Keratinocyte (primary cell): ENCODE results near the gene DDX4. TPM values are rescaled to one million over a fixed set of nuclear protein-coding genes. Genes with fewer than 3 reads are reported as not detected.

Experiments used
- DNase-seq: peaks from one replicate; pipeline ENCODE4 v3.0.0-alpha.2; 2011; ENCODE audit warnings: low read depth, missing footprints, low spot score
- FAIRE-seq: peaks from 2 replicates; lab custom pipeline; 2011; peaks lifted over from hg19 to GRCh38; lab: Jason Lieb, UNC
- H2AFZ ChIP-seq: 2 replicates; pipeline ENCODE4 v1.6.0; 2012; ENCODE audit warnings: low read length, control low read depth, inconsistent platforms; ENCODE audit not compliant: control insufficient read depth
- H3K27ac ChIP-seq: 2 replicates; pipeline ENCODE4 v1.5.1; 2011; ENCODE audit warnings: low read length; ENCODE audit not compliant: control insufficient read depth, insufficient read depth
- H3K27me3 ChIP-seq: 3 replicates; pipeline ENCODE4 v1.6.0; 2011; ENCODE audit warnings: low read length; ENCODE audit not compliant: control insufficient read depth, insufficient read depth; ENCODE audit errors: extremely low read depth
- H3K36me3 ChIP-seq, 2 experiments: 2 replicates in 1 of 2; 3 replicates in 1 of 2; pipeline ENCODE4 v1.5.1; 2011; ENCODE audit warnings: low read length in 2 of 2, mild to moderate bottlenecking in 1 of 2; ENCODE audit not compliant: control insufficient read depth in 2 of 2, insufficient read depth in 2 of 2; ENCODE audit errors: extremely low read depth in 1 of 2
- H3K4me1 ChIP-seq: 3 replicates; pipeline ENCODE4 v1.5.1; 2011; ENCODE audit warnings: low read length; ENCODE audit not compliant: control insufficient read depth, insufficient read depth; ENCODE audit errors: extremely low read depth
- H3K4me2 ChIP-seq: 3 replicates; pipeline ENCODE4 v1.6.0; 2011; ENCODE audit warnings: low read depth, low read length; ENCODE audit not compliant: control insufficient read depth, insufficient read depth; ENCODE audit errors: extremely low read depth
- H3K4me3 ChIP-seq, 3 experiments: fragments of 200-600 bp in 1 of 3; sonication (generic) in 1 of 3; 2 replicates in 2 of 3; 3 replicates in 1 of 3; pipeline ENCODE4 v1.5.1; 2011 to 2016; ENCODE audit warnings: low read length in 3 of 3, mild to moderate bottlenecking in 3 of 3, control low read depth in 2 of 3, inconsistent platforms in 1 of 3, low read depth in 1 of 3, mixed read lengths in 1 of 3, mixed run types in 1 of 3, moderate library complexity in 1 of 3; ENCODE audit not compliant: control insufficient read depth in 2 of 3, insufficient read depth in 2 of 3; ENCODE audit errors: extremely low read depth in 1 of 3
- H3K79me2 ChIP-seq: 2 replicates; pipeline ENCODE4 v1.6.0; 2012; ENCODE audit warnings: low read length; ENCODE audit not compliant: control insufficient read depth, insufficient read depth
- H3K9ac ChIP-seq: 3 replicates; pipeline ENCODE4 v1.6.0; 2011; ENCODE audit warnings: low read length; ENCODE audit not compliant: control insufficient read depth, insufficient read depth; ENCODE audit errors: extremely low read depth
- H3K9me1 ChIP-seq: 3 replicates; pipeline ENCODE4 v1.6.0; 2011; ENCODE audit warnings: low read length; ENCODE audit not compliant: control insufficient read depth, insufficient read depth; ENCODE audit errors: extremely low read depth
- H3K9me3 ChIP-seq: 2 replicates; pipeline ENCODE4 v1.5.1; 2012; ENCODE audit warnings: low read depth, low read length; ENCODE audit not compliant: control insufficient read depth
- H4K20me1 ChIP-seq: 3 replicates; pipeline ENCODE4 v1.6.0; 2011; ENCODE audit warnings: low read length; ENCODE audit not compliant: control insufficient read depth, insufficient read depth; ENCODE audit errors: extremely low read depth
- EZH2 ChIP-seq: IDR thresholded peaks from one replicate; pipeline ENCODE4 v1.6.1; 2012; ENCODE audit warnings: inconsistent platforms, mild to moderate bottlenecking, low read length, moderate library complexity
- dilution Hi-C: fragments of 300-500 bp; cut with MboI; formaldehyde crosslinking; loops from one replicate; pipeline ENCODE4 v1.7.0; 2020; ENCODE audit warnings: low sequenced_read_pairs; ENCODE audit not compliant: extremely low pct_ligation_motif_present
- polyA plus RNA-seq, 5 experiments: library from polyadenylated mRNA; depleted of rRNA in 3 of 5; stranded (reverse) in 3 of 5; stranded (forward) in 1 of 5; unstranded in 1 of 5; fragments of >200 nt; gene quantifications; 1 replicate in 1 of 5; 2 replicates in 3 of 5; 3 replicates in 1 of 5; pipeline versions ENCODE4 v1.2.1 to v1.2.3, GENCODE V29; 2011 to 2012; ENCODE audit warnings: missing spikeins in 2 of 5, low read depth in 1 of 5, low replicate concordance in 1 of 5
- small RNA-seq, 3 experiments: library from RNA; depleted of rRNA; stranded (forward); fragments of <200 nt; gene quantifications; one replicate each; pipeline ENCODE3, GENCODE V24; 2012; ENCODE audit warnings: low read depth in 3 of 3, low replicate concordance in 1 of 3; ENCODE audit not compliant: insufficient read length in 3 of 3
- TF ChIP-seq, protein P1 (sequence below), 3 experiments: IDR thresholded peaks in 1 of 3; conservative IDR thresholded peaks in 1 of 3; optimal IDR thresholded peaks in 1 of 3; 2 replicates in 2 of 3; 3 replicates in 1 of 3; pipeline versions ENCODE3 to v1.5.1; 2011; ENCODE audit warnings: low read length in 3 of 3, mild to moderate bottlenecking in 3 of 3, moderate library complexity in 2 of 3, control low read depth in 1 of 3, inconsistent platforms in 1 of 3; ENCODE audit not compliant: insufficient read depth in 2 of 3; ENCODE audit errors: extremely low read depth in 1 of 3

Gene DDX4
- polyA plus RNA-seq, 1 donor (not counting 4 experiments of a cell fraction or from before 2014, with no cell fraction given): 0.04 TPM

DNA sequence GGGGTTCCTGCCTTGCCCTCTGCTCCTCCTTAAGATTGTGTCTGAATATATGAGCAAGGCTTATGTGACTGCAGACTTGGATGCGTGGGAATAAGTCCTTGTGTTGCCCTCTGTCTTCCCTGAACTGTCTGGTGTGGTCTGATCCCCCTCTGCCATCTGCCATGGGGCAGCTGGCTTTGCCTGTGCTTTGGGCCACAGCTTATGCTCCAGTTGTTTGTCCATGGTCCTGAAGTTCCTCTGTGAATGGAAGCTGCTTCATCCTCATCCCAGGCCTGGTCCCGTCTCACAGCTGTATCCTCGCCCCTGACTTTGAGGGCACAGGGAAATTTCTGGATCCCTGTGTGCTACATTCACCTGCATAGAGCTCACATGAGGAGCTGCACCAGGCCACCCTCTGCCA is 128.0 kb downstream of the DDX4 start:
- Histone ChIP-seq H3K9me3 (no peaks in the 10 kb centered on the region), H3K4me2 (no peak overlapping the region), H3K9ac (no peak overlapping the region), H4K20me1 (no peaks in the 10 kb centered on the region), H3K4me1 (peaks cover 17% of the 10 kb centered on the region), H2AFZ (no peak overlapping the region), H3K9me1 (no peaks in the 10 kb centered on the region), H3K27ac (no peak overlapping the region), H3K79me2 (no peaks in the 10 kb centered on the region), H3K4me3 (no peak overlapping the region), H3K36me3 (peaks cover 0 to 3% of the 10 kb centered on the region in 2 experiments), H3K27me3 (no peaks in the 10 kb centered on the region)
- DNase-seq (no peak), FAIRE-seq (no peak)
- dilution Hi-C loops: no loop called here
- TF ChIP-seq, protein P1, sequence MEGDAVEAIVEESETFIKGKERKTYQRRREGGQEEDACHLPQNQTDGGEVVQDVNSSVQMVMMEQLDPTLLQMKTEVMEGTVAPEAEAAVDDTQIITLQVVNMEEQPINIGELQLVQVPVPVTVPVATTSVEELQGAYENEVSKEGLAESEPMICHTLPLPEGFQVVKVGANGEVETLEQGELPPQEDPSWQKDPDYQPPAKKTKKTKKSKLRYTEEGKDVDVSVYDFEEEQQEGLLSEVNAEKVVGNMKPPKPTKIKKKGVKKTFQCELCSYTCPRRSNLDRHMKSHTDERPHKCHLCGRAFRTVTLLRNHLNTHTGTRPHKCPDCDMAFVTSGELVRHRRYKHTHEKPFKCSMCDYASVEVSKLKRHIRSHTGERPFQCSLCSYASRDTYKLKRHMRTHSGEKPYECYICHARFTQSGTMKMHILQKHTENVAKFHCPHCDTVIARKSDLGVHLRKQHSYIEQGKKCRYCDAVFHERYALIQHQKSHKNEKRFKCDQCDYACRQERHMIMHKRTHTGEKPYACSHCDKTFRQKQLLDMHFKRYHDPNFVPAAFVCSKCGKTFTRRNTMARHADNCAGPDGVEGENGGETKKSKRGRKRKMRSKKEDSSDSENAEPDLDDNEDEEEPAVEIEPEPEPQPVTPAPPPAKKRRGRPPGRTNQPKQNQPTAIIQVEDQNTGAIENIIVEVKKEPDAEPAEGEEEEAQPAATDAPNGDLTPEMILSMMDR (optimal IDR thresholded peaks at IDR 0.05 in 1 of 3, IDR thresholded peaks at IDR 0.05 in 1 of 3, conservative IDR thresholded peaks at IDR 0.05 in 1 of 3; ENCODE audit: extremely low read depth in 1 of 3, insufficient read depth in 2 of 3, low read length in 3 of 3): no peak
- TF ChIP-seq EZH2: no peak

DNA sequence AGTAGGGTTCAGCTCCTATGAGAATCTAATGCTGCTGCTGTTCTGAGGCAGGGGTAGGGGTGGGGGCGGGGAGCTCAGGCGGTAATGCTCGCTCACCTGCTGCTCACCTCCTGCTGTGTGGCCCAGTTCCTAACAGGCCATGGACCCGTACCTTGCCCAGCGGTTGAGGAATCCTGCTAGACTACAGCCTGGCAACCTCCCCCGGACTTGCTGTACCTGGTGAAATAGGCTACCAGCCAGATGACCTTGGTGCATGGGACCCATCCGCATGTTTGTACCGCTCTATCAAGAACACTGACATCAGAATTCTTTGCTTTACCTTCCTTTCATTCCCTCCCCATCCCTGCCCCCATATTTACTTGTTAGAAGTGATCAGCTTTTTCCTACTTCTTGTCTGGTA is 128.6 kb downstream of the DDX4 start:
- peaks cover 17% of the 10 kb centered on the region for H3K4me1 ChIP-seq
- H2AFZ ChIP-seq: no peak overlapping the region
- H3K4me3 ChIP-seq: no peak overlapping the region
- H3K9me1 ChIP-seq: no peaks in the 10 kb centered on the region
- TF ChIP-seq, protein P1 (optimal IDR thresholded peaks at IDR 0.05 in 1 of 3, IDR thresholded peaks at IDR 0.05 in 1 of 3, conservative IDR thresholded peaks at IDR 0.05 in 1 of 3; ENCODE audit: extremely low read depth in 1 of 3, insufficient read depth in 2 of 3, low read length in 3 of 3): no peak
- no peak for TF ChIP-seq EZH2
- no peak overlapping the region for H3K27ac ChIP-seq
- H3K36me3 ChIP-seq: peaks cover 0 to 3% of the 10 kb centered on the region in 2 experiments
- no peaks in the 10 kb centered on the region for H3K79me2 ChIP-seq
- H4K20me1 ChIP-seq: no peaks in the 10 kb centered on the region
- dilution Hi-C loops: no loop called here
- H3K27me3 ChIP-seq: no peaks in the 10 kb centered on the region
- H3K4me2 ChIP-seq: no peak overlapping the region
- FAIRE-seq: no peak
- H3K9me3 ChIP-seq: no peaks in the 10 kb centered on the region
- H3K9ac ChIP-seq: no peak overlapping the region
- DNase-seq: no peak

Small RNAs within 50 kb of the gene (small RNA-seq; reads per million reads assigned to genes)
- 0 reads per million in 3 experiments for gene AC016632.1
- gene RNA5SP183: 0 to 0.25 (median 0) reads per million in 3 experiments

Other genes with a start within 250 kb of the DDX4 start
- gene PLPP1, start 203.1 kb upstream of the DDX4 start, polyA plus RNA-seq: 12.8 to 13.5 TPM (median 13.2 TPM) in 3 replicates
- gene SLC38A9, start 25.7 kb upstream of the DDX4 start, polyA plus RNA-seq: 18.9 to 43.3 TPM (median 39.9 TPM) in 3 replicates
- gene IL31RA, start 113.3 kb downstream of the DDX4 start, polyA plus RNA-seq: 4.6 to 6.7 TPM (median 6.0 TPM) in 3 replicates